HEK293T (cell line): ENCODE results near the gene PLCB4.

Experiments used
- ARNT ChIP-seq: fragments of 450-650 bp; IDR thresholded peaks from 2 replicates; pipeline ENCODE4 v1.6.1; 2017; ENCODE audit warnings: mild to moderate bottlenecking
- BHLHE40 ChIP-seq: fragments of 450-650 bp; IDR thresholded peaks from 2 replicates; pipeline ENCODE4 v1.6.1; 2016; ENCODE audit warnings: mild to moderate bottlenecking, moderate library complexity, borderline replicate concordance
- FOXA1 ChIP-seq: fragments of 450-650 bp; IDR thresholded peaks from 2 replicates; pipeline ENCODE4 v1.6.1; 2016; ENCODE audit warnings: mild to moderate bottlenecking
- FOXK2 ChIP-seq: fragments of 450-650 bp; IDR thresholded peaks from 2 replicates; pipeline ENCODE4 v1.6.1; 2016; ENCODE audit warnings: mild to moderate bottlenecking

GRCh38 chr20:9515741-9516233, 446.9 kb downstream of the PLCB4 start:
- TF ChIP-seq FOXA1: no peak
- no peak for TF ChIP-seq FOXK2
- no peak for TF ChIP-seq BHLHE40
- no peak for TF ChIP-seq ARNT
